GM21390 (cell line): ENCODE results near the gene LARP4.
A peak's percentile ranks its signal among the peaks of the same experiment; 100 is the strongest.
"Not testable (repeated sequence)": the region's sequence is repeated elsewhere in the genome, so short reads cannot be mapped to it uniquely, and the experiment has no call there.

Source experiments
- ATAC-seq: cut with Tn5 transposase; IDR thresholded peaks from one replicate; pipeline ENCODE4 v1.9.1; 2021; ENCODE audit not compliant: unreplicated experiment

LARP4 gene

GRCh38 chr12:50400638-50401499 is at the start of gene LARP4:
TSS of gene LARP4 (plus strand) at chr12:50400885. CDS start at chr12:50401011, 126 bp downstream.
- peak; percentile 91 for ATAC-seq

- no peak for ATAC-seq
These were observed 49.3 kb upstream of the LARP4 start for GRCh38 chr12:50351120-50352043.

DNA sequence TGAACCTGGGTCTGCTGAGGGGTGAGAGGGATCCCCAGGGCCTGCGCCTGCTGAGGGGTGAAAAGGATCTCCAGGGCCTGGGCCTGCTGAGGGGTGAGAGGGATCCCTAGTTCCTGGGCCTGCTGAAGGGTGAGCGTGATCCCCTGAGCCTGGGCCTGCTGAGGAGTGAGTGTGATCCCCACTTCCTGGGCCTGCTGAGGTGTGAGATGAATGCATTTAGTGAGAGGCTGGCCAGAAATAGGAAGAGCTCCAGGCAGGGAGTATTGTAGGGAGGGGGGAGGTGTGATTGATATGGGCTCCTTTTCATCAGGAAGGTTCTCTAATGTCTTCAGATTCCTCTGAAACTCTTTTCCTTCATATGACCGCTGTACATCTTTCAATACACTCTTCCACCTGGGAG is 47.3 kb upstream of the LARP4 start:
- no peak for ATAC-seq

GRCh38 chr12:50353869-50354593 is 46.7 kb upstream of the LARP4 start:
- ATAC-seq, result no peak

GRCh38 chr12:50354908-50355307 is 45.8 kb upstream of the LARP4 start:
- ATAC-seq, result no peak

DNA sequence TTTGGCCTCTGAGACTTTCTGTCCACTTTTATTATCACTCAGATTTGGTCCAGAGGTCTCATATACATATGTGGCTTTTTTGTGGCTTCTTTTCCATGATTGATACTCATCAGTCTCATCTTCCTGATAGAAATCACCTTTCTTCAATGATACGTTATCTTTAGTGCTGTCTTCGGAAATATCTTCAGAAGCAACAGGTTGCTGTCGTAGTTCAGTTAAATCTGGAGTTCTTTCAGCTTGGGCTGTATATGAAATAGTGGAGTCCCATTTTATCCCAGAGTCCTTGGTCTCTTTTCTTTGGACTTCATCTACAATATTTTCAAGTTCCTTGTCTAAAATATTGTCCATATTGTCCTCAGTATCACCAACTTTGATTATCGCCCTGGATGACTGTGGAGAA is 45.3 kb upstream of the LARP4 start:
- ATAC-seq, result no peak

GRCh38 chr12:50362671-50363070 is 38.0 kb upstream of the LARP4 start:
- no peak for ATAC-seq

GRCh38 chr12:50363141-50363540 is 37.5 kb upstream of the LARP4 start:
- ATAC-seq, result no peak

DNA sequence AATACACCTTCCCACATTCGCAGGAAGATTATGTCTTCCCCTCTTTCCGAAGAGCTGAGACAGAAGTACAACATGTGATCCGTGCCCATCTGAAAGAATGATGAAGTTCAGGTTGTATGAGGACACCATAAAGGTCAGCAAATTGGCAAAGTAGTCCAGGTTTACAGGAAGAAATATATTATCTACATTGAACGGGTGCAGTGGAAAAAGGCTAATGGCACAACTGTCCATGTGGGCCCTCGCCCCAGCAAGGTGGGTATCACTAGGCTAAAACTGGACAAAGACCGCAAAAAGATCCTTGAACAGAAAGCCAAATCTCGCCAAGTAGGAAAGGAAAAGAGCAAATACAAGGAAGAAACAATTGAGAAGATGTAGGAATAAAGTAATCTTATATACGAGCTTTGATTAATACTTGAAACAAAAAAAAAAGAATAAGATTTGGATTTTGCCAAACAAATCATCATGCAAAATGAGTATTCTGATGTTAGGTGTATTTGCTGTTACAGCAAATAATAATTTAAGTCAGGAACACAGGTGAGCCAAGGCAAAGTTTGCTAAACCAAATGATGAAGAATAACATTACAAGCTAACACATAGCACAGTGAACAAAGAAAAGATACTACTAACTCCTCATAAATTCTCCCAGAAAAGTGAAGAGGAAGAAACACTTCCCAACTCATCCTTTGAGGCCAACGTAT is 34.8 kb upstream of the LARP4 start:
- ATAC-seq, result no peak

GRCh38 chr12:50370672-50371071 is 30.0 kb upstream of the LARP4 start:
- not testable (repeated sequence) for ATAC-seq

DNA sequence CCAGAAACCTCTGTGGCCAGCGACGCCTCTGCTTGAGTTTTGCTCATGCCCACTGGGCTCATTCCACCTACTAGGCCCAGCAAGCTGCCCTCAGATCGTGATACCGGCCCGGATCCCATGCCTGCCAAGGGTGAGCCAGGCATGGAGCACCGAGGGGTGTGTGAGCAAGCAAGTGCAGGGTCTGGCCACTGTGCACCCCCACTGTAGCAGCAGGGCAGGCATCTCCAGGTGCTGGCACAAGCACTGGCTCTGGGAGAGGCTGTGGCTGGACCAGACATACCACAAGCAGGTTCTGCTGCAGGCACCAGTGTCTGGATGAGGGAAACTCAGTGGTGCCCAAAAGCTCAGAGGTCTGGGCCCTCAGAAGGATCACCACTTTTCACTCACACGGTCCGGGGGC is 24.9 kb upstream of the LARP4 start:
- ATAC-seq, result no peak

DNA sequence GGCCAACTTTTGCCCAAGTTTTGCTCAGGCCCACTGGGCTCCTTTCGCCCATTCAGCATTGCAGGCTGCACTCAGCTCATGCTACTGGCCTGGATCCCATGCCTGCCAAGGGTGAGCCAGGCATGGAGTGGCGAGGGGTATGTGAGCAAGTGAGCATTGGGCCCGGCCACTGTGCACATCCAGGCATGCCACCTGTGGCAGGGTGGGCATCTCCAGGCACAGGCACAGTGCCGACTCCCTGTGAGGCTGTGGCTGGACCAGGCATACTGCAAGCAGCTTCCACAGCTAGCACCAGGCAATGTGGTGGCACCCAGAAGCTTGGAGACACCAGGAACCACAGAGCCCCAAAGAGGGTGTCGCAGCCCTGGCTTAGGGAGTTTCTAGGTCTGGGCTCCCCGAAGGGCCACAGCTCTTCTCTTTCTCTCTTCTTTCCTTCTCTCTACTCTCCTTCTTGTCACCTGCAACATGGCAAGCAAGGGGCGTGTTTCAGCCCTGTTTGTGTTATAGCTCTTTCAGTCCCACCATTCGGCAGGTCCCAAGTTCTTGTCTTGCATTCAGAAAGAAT is 19.8 kb upstream of the LARP4 start:
- no peak for ATAC-seq

GRCh38 chr12:50387487-50387886 is 13.2 kb upstream of the LARP4 start:
- ATAC-seq, result no peak

DNA sequence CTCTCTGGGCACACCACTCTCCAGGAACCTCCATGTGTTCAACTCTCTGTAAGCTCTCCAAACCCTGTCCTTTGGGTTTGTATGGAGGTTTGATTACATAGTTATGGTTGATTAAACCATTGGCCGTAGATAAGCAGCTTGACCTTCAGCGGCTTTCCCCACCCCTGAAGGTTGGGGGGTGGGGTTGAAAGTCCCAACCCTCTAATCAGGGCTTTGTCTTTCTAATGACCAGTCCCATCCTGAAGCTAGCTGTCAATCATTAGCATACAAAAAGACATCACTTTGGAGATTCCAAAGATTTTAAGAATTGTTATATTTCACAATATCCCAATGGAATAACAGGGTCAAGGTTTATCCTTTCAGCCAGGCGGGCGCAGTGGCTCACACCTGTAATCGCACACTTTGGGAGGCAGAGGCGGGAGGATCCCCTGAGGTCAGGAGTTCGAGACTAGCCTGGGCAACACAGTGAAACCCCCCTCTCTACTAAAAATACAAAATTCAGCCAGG is 12.7 kb upstream of the LARP4 start:
- no peak for ATAC-seq

DNA sequence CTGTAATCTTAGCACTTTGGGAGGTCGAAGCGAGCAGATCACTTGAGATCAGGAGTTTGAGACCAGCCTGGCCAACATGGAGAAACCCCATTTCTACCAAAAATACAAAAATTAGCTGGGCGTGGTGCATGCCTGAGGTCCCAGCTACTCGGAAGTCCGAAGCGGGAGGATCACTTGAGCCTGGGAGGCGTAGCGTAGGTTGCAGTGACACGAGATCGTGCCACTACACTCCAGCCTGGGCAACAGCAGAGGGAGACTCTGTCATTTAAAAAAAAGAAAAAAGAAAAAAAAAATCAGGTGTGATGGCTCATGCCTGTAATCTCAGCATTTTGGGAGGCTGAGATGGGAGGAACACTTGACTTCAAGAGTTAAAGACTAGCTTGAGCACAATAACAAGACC is 11.9 kb upstream of the LARP4 start:
- ATAC-seq, result not testable (repeated sequence)

DNA sequence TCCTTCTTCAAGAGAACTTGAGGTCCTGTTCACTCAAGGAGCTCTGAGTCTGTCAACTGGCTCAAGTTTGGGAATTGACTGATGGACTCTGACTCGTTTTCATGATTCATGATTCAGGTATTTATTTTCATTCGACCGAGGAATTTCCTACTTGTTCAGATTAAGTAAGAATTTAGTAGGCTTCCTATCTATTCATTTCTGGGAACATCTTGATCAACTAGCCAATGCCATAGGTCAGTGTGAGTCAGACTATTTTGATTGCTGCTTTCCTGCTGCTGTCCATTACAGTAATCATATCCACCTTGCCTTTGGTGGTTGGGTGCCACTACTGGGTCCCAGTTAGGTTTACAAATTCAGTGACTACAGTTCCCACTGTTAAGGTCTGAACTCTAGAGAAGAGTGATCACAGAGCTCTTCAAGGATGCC is 10.4 kb upstream of the LARP4 start:
- no peak for ATAC-seq

GRCh38 chr12:50394469-50395029 is 6.1 kb upstream of the LARP4 start:
- no peak for ATAC-seq

- no peak for ATAC-seq
These were observed 3.5 kb upstream of the LARP4 start for GRCh38 chr12:50397117-50397650.

DNA sequence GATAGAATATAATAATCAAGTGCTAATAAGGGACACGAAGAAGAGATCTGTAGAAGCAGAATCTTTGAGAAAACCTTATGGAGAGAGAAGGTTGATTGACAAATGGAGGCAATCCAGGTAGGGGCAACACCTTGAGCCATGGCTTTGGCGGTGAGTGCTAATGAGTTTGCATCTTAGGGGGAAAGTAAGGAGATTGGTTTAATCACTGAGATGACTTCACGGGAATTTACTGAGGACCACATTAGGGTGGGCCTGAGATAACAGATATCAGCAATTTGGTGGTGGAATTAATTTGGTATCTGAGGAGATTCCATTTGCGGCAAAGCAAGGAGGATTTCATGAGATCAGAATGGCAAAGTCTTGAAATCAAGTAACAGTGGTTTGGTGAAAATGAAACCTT is 1.8 kb upstream of the LARP4 start:
- no peak for ATAC-seq
